ENCODE measurements around the gene L2HGDH. TPM values are rescaled to one million over a fixed set of nuclear protein-coding genes. Genes with fewer than 3 reads are reported as not detected.

The L2HGDH gene
- polyA plus RNA-seq, 1 donor (not counting 4 experiments of a cell fraction or from before 2014, with no cell fraction given) = 7.9 TPM

GRCh38 chr14:50335989-50336824 is 24.2 kb upstream of the L2HGDH start:
- peaks cover 0 to 2% of the 10 kb centered on the region in 2 experiments for H3K36me3 ChIP-seq (ENCODE audit: control insufficient read depth in 2 of 2, extremely low read depth in 1 of 2, insufficient read depth in 2 of 2, low read length in 2 of 2)
- FAIRE-seq (no peak), DNase-seq (ENCODE audit: low read depth, low spot score) (no peak)
- no peak overlapping the region for H2AFZ ChIP-seq (ENCODE audit: control insufficient read depth, low read length)
- no peak overlapping the region for H3K4me3 ChIP-seq (ENCODE audit: control insufficient read depth in 2 of 3, extremely low read depth in 1 of 3, insufficient read depth in 2 of 3, low read depth in 1 of 3, low read length in 3 of 3)
- peaks cover 25% of the 10 kb centered on the region for H3K4me1 ChIP-seq (ENCODE audit: control insufficient read depth, extremely low read depth, insufficient read depth, low read length)
- peaks cover 2% of the 10 kb centered on the region for H3K9me1 ChIP-seq (ENCODE audit: control insufficient read depth, extremely low read depth, insufficient read depth, low read length)
- H3K27ac ChIP-seq (ENCODE audit: control insufficient read depth, insufficient read depth, low read length) = no peak overlapping the region
- H3K9ac ChIP-seq (ENCODE audit: control insufficient read depth, extremely low read depth, insufficient read depth, low read length) = no peak overlapping the region
- H4K20me1 ChIP-seq (ENCODE audit: control insufficient read depth, extremely low read depth, insufficient read depth, low read length) = no peaks in the 10 kb centered on the region
- no peaks in the 10 kb centered on the region for H3K79me2 ChIP-seq (ENCODE audit: control insufficient read depth, insufficient read depth, low read length)
- TF ChIP-seq EZH2 (IDR thresholded peaks at IDR 0.05; ENCODE audit: low read length) (no peak), CTCF (optimal IDR thresholded peaks at IDR 0.05 in 1 of 3, IDR thresholded peaks at IDR 0.05 in 1 of 3, conservative IDR thresholded peaks at IDR 0.05 in 1 of 3; ENCODE audit: extremely low read depth in 1 of 3, insufficient read depth in 2 of 3, low read length in 3 of 3) (no peak)
- no peaks in the 10 kb centered on the region for H3K9me3 ChIP-seq (ENCODE audit: control insufficient read depth, low read depth, low read length)
- no peaks in the 10 kb centered on the region for H3K27me3 ChIP-seq (ENCODE audit: control insufficient read depth, extremely low read depth, insufficient read depth, low read length)
- no peak overlapping the region for H3K4me2 ChIP-seq (ENCODE audit: control insufficient read depth, extremely low read depth, insufficient read depth, low read depth, low read length)
- dilution Hi-C loops (cut with MboI; ENCODE audit: extremely low pct_ligation_motif_present, low sequenced_read_pairs) = no loop called here

GRCh38 chr14:50335389-50335788 is 23.4 kb upstream of the L2HGDH start:
- peaks cover 0 to 2% of the 10 kb centered on the region in 2 experiments for H3K36me3 ChIP-seq (ENCODE audit: control insufficient read depth in 2 of 2, extremely low read depth in 1 of 2, insufficient read depth in 2 of 2, low read length in 2 of 2)
- TF ChIP-seq EZH2 (IDR thresholded peaks at IDR 0.05; ENCODE audit: low read length) (no peak), CTCF (optimal IDR thresholded peaks at IDR 0.05 in 1 of 3, IDR thresholded peaks at IDR 0.05 in 1 of 3, conservative IDR thresholded peaks at IDR 0.05 in 1 of 3; ENCODE audit: extremely low read depth in 1 of 3, insufficient read depth in 2 of 3, low read length in 3 of 3) (no peak)
- no peaks in the 10 kb centered on the region for H3K27me3 ChIP-seq (ENCODE audit: control insufficient read depth, extremely low read depth, insufficient read depth, low read length)
- peaks cover 25% of the 10 kb centered on the region for H3K4me1 ChIP-seq (ENCODE audit: control insufficient read depth, extremely low read depth, insufficient read depth, low read length)
- H3K9me1 ChIP-seq (ENCODE audit: control insufficient read depth, extremely low read depth, insufficient read depth, low read length) = peaks cover 2% of the 10 kb centered on the region
- no peak overlapping the region for H3K4me3 ChIP-seq (ENCODE audit: control insufficient read depth in 2 of 3, extremely low read depth in 1 of 3, insufficient read depth in 2 of 3, low read depth in 1 of 3, low read length in 3 of 3)
- H3K27ac ChIP-seq (ENCODE audit: control insufficient read depth, insufficient read depth, low read length) = no peak overlapping the region
- H3K4me2 ChIP-seq (ENCODE audit: control insufficient read depth, extremely low read depth, insufficient read depth, low read depth, low read length) = no peak overlapping the region
- DNase-seq (ENCODE audit: low read depth, low spot score) (no peak), FAIRE-seq (no peak)
- peak overlapping the region; percentile 16 for H3K9ac ChIP-seq (ENCODE audit: control insufficient read depth, extremely low read depth, insufficient read depth, low read length)
- peak overlapping the region; percentile 28 for H2AFZ ChIP-seq (ENCODE audit: control insufficient read depth, low read length)
- H4K20me1 ChIP-seq (ENCODE audit: control insufficient read depth, extremely low read depth, insufficient read depth, low read length) = no peaks in the 10 kb centered on the region
- H3K9me3 ChIP-seq (ENCODE audit: control insufficient read depth, low read depth, low read length) = no peaks in the 10 kb centered on the region
- dilution Hi-C loops (cut with MboI; ENCODE audit: extremely low pct_ligation_motif_present, low sequenced_read_pairs) = no loop called here
- H3K79me2 ChIP-seq (ENCODE audit: control insufficient read depth, insufficient read depth, low read length) = no peaks in the 10 kb centered on the region

Measured in keratinocyte (primary cell).